GM12892 (cell line): ENCODE data around the gene RAD23B.

Experiments
- POLR2A ChIP-seq: IDR thresholded peaks from 2 replicates; pipeline ENCODE4 v1.6.1; 2011; ENCODE audit warnings: low read depth, low read length, control low read depth
- POLR2AphosphoS5 ChIP-seq: IDR thresholded peaks from 2 replicates; pipeline ENCODE4 v1.6.1; 2011; ENCODE audit warnings: low read depth, low read length, control low read depth
- TAF1 ChIP-seq: IDR thresholded peaks from 2 replicates; pipeline ENCODE4 v1.6.1; 2011; ENCODE audit warnings: low read depth, mild to moderate bottlenecking, control low read depth, low read length, borderline replicate concordance

DNA sequence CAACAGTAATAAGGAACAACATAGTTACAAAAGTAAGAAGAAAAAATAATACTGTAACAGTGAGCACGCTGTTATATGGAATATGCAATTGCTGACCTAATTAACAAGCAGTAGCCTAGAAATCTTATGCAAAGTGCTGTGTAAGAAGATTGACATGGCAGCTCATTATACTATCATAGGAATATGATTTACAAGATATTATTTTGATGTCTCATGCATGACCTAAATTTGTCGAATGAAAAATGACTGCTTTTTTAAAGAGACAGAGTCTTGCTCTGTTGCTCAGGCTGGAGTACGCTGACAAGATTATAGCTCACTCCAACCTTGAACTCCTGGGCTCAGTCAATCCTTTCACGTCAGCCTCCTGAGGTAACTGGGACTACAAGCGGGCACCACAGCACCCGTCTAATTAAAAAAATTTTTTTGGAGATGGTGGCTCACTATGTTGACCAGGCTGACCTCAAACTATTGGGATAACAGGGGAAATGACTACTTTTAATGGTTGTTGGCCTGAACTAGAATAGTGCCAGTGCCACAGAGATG, 10.5 kb downstream of the RAD23B start:
- TF ChIP-seq POLR2A (no peak), POLR2AphosphoS5 (no peak), TAF1 (no peak)
